Measurements from ENCODE around the gene AEBP2. TPM values are rescaled to one million over a fixed set of nuclear protein-coding genes. Genes with fewer than 3 reads are reported as not detected.
A peak's percentile ranks its signal among the peaks of the same experiment; 100 is the strongest.

AEBP2 gene
- total RNA-seq, 1 experiment from 2014 or later, result 12.3 TPM

DNA sequence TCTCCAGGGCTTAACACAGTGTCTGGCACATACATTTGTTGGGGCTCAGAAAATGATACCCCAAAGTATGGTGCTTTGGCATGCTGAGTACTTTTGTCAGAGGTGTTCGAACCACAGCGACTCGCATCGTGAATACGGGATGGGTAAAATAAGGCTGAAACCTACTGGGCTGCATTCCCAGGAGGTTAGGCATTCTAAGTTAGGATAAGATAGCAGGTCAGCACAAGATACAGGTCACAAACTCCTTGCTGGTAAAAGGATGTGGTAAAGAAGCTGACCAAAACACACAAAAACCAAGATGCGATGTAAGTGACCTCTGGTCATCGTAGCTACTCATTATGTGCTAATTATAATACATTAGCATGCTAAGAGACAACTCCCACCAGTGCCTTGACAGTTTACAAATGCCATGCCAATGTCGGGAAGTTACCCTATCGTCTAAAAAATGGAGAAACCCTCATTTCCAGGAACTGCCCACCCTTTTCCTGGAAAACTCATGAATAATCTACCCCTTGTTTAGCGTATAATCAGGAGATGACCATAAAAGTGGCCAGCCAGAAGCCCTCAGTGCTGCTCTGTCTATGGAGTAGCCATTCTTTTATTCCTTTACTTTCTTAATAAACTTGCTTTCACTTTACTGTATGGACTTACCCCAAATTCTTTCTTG lies 3.3 kb upstream of the AEBP2 start:
- Histone ChIP-seq H3K27me3 (ENCODE audit: control insufficient read depth, insufficient read depth, low read length) (no peaks in the 10 kb centered on the region), H3K4me3 (ENCODE audit: insufficient read depth, low read depth, low read length) (no peak overlapping the region)
- DNase-seq, result no peak

DNA sequence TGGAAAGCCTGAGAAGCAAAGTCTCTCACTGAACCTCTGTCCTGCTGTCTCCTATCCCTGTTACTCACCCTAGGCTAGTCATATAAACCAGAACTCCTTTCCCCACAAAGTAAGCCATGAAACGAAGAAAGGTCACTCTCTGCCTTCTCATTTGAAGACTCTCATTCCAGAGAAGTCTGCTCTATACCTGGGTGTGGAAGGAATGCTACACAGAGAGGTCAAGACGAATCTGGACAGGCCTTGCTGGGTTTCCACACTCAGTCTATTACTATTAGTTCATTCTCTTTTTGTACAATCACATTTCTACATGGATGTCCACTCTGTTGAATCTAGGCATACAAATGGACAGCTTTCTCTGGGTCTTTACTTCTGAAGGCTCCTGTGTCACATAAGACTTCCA lies 2.4 kb upstream of the AEBP2 start:
- Histone ChIP-seq H3K27me3 (ENCODE audit: control insufficient read depth, insufficient read depth, low read length) (no peaks in the 10 kb centered on the region), H3K4me3 (ENCODE audit: insufficient read depth, low read depth, low read length) (no peak overlapping the region), H3K36me3 (replicated peaks; ENCODE audit: control insufficient read depth, insufficient read depth, low read length) (no peaks in the 10 kb centered on the region)
- no peak for DNase-seq

More for the DNA sequence above, 3.3 kb upstream of the AEBP2 start:
- no peaks in the 10 kb centered on the region for H3K36me3 ChIP-seq (replicated peaks; ENCODE audit: control insufficient read depth, insufficient read depth, low read length)

DNA sequence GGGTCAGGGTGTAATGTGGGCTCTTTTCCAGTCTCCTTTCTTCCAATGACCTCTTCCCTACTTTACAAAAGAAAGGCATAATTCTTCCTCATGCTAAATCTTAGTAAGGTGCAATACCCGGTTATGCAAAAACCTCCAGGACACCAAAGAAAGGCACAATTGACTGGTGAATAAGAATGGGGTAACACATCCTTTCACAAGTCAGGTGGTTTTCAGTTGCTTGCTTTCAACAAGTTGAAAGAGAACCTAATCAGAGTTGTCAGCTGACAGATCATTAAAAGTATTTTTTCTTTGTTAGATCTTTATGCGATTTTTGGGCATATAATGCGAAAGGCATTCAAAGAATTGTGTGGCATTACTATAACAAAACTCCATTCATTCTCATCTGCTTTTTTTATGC lies 1.3 kb upstream of the AEBP2 start:
- DNase-seq, result peak; percentile 61
- no peaks in the 10 kb centered on the region for H3K27me3 ChIP-seq (ENCODE audit: control insufficient read depth, insufficient read depth, low read length)
- no peak overlapping the region for H3K4me3 ChIP-seq (ENCODE audit: insufficient read depth, low read depth, low read length)
- no peaks in the 10 kb centered on the region for H3K36me3 ChIP-seq (replicated peaks; ENCODE audit: control insufficient read depth, insufficient read depth, low read length)

DNA sequence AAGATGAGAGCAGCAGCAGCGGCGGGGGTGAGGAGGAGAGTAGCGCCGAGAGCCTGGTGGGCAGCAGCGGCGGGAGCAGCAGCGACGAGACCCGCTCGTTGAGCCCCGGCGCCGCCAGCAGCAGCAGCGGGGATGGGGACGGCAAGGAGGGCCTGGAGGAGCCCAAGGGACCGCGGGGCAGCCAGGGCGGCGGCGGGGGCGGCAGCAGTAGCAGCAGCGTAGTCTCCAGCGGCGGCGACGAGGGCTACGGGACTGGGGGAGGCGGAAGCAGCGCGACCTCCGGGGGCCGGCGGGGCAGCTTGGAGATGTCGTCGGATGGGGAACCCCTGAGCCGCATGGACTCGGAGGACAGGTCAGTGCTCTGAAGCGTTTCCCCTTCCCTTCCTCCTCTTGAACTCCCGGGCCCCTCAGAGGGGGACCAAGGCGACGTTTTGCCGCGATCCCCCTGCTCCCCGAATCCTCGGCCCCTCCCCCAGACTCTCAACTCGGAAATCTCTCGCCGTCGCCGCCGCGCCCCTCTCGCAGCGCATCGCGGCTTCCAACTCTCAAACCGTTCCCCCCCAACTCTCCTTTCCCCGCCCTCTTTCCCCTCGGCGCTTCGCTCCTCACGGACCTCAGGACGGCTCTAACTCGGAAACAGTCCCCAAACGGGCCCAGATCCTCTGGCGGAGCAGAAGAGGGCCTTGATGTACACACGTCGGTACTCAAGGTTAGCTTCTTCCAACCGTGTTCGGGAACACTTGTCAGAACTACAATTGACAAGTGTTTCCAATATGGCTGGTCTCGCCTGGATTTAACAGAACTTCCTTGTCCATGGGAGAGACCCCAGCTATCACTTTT lies 947 bp downstream of the AEBP2 start:
- H3K27me3 ChIP-seq (ENCODE audit: control insufficient read depth, insufficient read depth, low read length), result no peaks in the 10 kb centered on the region
- no peaks in the 10 kb centered on the region for H3K36me3 ChIP-seq (replicated peaks; ENCODE audit: control insufficient read depth, insufficient read depth, low read length)
- H3K4me3 ChIP-seq (ENCODE audit: insufficient read depth, low read depth, low read length), result peak overlapping the region; percentile 94
- DNase-seq, result peak; percentile 81

DNA sequence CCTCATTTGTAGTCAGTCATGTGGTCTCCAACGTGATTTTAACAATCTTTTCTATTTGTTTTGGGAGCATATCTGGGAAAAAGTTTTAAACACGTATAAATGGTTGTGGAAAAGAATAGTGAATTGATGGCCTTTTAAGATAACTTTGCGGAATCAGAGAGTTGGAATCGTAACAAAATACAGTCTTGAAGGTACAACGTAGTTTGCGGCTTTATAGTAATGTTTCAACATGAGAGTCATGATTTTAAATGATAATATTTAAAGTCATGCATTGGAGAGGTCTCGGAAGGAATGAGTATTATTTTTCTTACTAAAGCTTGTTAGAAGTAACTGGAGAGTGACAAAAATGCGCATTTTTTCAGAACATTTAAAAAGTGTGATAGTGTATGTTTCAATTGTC lies 1.6 kb downstream of the AEBP2 start:
- Histone ChIP-seq H3K27me3 (ENCODE audit: control insufficient read depth, insufficient read depth, low read length) (no peaks in the 10 kb centered on the region), H3K36me3 (replicated peaks; ENCODE audit: control insufficient read depth, insufficient read depth, low read length) (no peaks in the 10 kb centered on the region), H3K4me3 (ENCODE audit: insufficient read depth, low read depth, low read length) (peak overlapping the region; percentile 94)
- DNase-seq, result no peak

DNA sequence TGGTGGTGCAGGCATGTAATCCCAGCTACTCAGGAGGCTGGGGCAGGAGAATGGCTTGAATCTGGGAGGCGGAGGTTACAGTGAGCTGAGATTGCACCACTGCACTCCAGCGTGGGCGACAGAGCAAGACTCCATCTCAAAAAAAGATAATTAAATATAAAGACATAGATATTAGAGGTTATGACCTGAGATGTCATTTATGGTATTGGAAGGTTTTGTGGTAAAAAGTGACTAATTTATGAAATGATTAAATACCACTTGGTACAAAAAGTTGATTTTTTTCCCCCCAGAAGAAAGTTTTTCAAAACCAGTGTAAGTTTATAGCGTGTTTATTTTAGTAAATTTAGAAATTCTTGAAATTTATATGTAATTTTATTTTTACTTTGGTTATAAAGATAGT lies 4.3 kb downstream of the AEBP2 start:
- Histone ChIP-seq H3K4me3 (ENCODE audit: insufficient read depth, low read depth, low read length) (no peak overlapping the region), H3K27me3 (ENCODE audit: control insufficient read depth, insufficient read depth, low read length) (no peaks in the 10 kb centered on the region), H3K36me3 (replicated peaks; ENCODE audit: control insufficient read depth, insufficient read depth, low read length) (no peaks in the 10 kb centered on the region)
- no peak for DNase-seq

DNA sequence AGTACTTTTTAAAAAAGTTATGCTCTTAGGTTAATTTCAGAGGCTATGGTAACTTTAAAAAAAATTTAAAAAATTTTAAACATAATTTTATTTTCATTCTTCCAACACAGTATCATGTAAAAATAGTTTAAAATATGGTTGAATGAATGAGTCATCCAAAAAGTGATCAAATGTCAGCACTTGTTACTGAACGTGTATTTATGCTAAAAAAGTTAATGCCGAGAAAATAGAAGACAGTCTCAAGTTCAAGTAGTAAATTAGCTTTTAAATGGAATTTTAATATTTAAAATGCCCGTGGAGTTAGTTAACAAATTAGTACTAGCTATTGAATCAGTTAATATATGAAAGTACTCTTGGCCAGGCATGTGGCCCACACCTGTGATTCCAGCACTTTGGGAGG lies 4.8 kb downstream of the AEBP2 start:
- H3K36me3 ChIP-seq (replicated peaks; ENCODE audit: control insufficient read depth, insufficient read depth, low read length), result no peaks in the 10 kb centered on the region
- no peaks in the 10 kb centered on the region for H3K27me3 ChIP-seq (ENCODE audit: control insufficient read depth, insufficient read depth, low read length)
- H3K4me3 ChIP-seq (ENCODE audit: insufficient read depth, low read depth, low read length), result no peak overlapping the region
- no peak for DNase-seq

DNA sequence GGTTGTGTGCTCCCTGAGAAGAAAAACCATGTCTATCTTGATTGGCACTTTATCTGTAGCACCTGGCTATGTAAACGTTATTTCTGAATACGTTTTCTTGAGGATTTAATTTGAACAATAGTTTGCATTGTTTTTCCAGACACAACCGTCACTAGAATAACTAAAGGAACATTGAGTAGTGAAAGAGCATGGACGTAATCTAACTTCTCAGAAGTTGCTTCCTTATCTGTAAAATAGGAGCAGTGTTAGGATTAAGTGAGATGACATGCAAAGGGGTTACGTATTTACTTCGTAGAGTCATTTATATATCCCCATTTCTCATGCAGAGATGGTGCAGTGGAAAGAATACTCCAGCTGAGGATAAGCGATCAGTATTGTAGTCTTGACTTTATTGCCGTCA lies 8.1 kb downstream of the AEBP2 start:
- DNase-seq, result no peak
- H3K4me3 ChIP-seq (ENCODE audit: insufficient read depth, low read depth, low read length), result no peak overlapping the region
- no peaks in the 10 kb centered on the region for H3K36me3 ChIP-seq (replicated peaks; ENCODE audit: control insufficient read depth, insufficient read depth, low read length)
- no peaks in the 10 kb centered on the region for H3K27me3 ChIP-seq (ENCODE audit: control insufficient read depth, insufficient read depth, low read length)

DNA sequence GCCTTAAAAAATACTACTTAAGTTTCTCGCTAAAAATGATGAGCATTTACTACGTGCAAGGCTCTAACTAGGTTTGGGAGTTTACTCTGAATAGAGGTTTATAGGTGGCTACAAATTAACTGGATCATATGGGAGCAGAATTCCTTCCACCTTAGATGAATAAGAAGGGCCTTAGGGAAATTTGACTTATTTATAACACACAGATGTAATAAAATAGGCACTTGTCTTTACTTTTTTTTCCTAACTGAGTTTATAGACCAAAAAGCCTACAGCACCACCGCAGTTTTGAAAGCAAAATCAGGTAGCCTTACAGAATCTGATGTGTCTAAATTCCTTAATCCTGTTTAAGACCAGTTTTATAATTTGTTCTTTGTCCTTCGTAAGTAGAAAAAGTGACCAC lies 10.5 kb downstream of the AEBP2 start:
- no peak overlapping the region for H3K4me3 ChIP-seq (ENCODE audit: insufficient read depth, low read depth, low read length)
- H3K27me3 ChIP-seq (ENCODE audit: control insufficient read depth, insufficient read depth, low read length), result no peaks in the 10 kb centered on the region
- H3K36me3 ChIP-seq (replicated peaks; ENCODE audit: control insufficient read depth, insufficient read depth, low read length), result no peaks in the 10 kb centered on the region
- no peak for DNase-seq

DNA sequence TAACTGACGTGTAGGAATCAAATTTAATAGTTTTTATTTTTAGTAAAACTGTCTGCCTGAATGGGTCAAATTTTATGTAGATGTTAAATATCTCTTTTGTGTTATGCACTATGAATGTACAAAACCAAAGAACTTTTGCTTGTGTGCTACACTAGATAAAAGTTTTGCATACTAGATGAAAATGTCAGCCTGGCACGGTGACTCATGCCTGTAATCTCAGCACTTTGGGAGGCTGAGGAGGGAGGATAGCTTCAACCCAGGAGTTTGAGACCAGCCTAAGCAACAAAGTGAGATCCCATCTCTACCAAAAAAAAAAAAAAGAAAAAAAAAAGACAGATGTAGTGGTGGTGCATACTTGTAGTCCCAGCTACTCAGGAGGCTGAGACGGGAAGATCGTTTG lies 11.1 kb downstream of the AEBP2 start:
- no peak overlapping the region for H3K4me3 ChIP-seq (ENCODE audit: insufficient read depth, low read depth, low read length)
- DNase-seq, result no peak
- H3K36me3 ChIP-seq (replicated peaks; ENCODE audit: control insufficient read depth, insufficient read depth, low read length), result no peaks in the 10 kb centered on the region
- no peaks in the 10 kb centered on the region for H3K27me3 ChIP-seq (ENCODE audit: control insufficient read depth, insufficient read depth, low read length)

DNA sequence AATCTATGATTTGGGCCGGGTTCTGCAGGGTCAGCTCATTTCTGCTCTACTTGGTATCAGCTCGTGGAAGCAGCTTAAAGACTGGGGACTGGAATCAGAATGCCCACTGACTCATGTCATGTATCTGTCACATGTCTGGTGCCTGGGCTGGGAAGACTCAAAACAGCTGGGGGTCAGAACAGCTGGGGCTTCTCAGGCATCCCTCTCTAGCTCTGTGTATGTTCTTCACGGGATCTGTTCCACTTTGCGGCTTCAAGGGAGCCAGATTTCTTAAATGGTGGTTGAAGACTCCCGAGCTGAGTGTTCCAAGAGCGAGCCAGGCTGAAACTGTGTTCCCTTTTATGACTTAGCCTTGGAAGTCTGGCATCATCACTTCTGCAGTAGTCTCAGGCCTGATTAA lies 11.9 kb downstream of the AEBP2 start:
- no peak for DNase-seq
- H3K36me3 ChIP-seq (replicated peaks; ENCODE audit: control insufficient read depth, insufficient read depth, low read length), result no peaks in the 10 kb centered on the region
- no peaks in the 10 kb centered on the region for H3K27me3 ChIP-seq (ENCODE audit: control insufficient read depth, insufficient read depth, low read length)
- no peak overlapping the region for H3K4me3 ChIP-seq (ENCODE audit: insufficient read depth, low read depth, low read length)

DNA sequence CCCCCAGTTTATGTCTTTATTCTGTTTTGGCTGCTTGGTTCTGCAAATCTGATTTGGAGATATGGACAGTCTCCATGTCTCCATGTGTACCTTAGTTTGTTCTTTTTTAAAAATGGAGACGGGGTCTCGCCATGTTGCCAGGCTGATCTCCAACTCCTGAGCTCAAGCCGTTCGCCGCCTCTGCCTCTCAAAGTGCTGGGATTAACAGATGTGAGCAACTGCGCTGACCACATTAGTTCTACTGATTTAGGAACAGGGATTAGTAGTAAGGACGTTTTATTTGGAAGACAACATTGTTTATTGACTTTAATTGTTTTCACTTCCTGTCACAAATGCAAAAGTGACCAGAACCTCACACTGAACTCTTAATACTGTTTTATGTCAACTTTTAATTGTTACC lies 14.7 kb downstream of the AEBP2 start:
- no peak for DNase-seq
- H3K36me3 ChIP-seq (replicated peaks; ENCODE audit: control insufficient read depth, insufficient read depth, low read length), result 0 out of 2 replicates have a peak, but pooled peaks cover 3% of the 10 kb centered on the region
- no peaks in the 10 kb centered on the region for H3K27me3 ChIP-seq (ENCODE audit: control insufficient read depth, insufficient read depth, low read length)
- no peak overlapping the region for H3K4me3 ChIP-seq (ENCODE audit: insufficient read depth, low read depth, low read length)

DNA sequence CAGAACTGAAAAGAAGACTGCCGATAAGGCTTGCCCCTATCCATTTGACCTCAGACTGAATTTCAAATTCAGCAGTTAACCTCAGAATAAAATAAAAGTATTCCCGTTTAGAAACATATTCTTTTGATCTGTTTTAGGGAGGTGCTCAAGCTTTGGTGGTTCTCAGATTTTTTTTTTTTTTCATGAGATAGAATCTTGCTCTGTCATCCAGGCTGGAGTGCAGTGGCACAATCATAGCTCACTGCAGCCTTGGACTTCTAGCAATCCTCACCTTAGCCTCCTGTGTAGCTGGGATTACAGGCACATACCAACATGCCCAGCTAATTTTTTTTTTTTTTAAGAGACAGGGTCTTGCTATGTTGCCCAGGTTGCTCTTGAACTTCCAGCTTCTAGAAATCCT lies 15.5 kb downstream of the AEBP2 start:
- Histone ChIP-seq H3K27me3 (ENCODE audit: control insufficient read depth, insufficient read depth, low read length) (no peaks in the 10 kb centered on the region), H3K4me3 (ENCODE audit: insufficient read depth, low read depth, low read length) (no peak overlapping the region), H3K36me3 (replicated peaks; ENCODE audit: control insufficient read depth, insufficient read depth, low read length) (0 out of 2 replicates have a peak, but pooled peaks cover 3% of the 10 kb centered on the region)
- no peak for DNase-seq

DNA sequence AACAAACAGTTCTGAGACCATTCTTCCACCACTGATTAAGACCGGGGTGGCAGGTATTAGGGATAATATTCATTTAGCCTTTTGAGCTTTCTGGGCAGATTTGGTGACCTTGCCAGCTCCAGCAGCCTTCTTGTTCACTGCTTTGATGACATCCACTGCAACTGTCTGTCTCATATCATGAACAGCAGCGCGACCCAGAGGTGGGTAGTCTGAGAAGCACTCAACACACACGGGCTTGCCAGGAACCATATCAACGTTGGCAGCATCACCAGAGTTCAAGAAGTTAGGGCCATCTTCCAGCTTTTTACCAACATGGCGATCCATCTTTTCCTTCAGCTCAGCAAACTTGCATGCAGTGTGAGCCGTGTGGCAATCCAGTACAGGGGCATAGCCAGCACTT lies 16.9 kb downstream of the AEBP2 start:
- no peaks in the 10 kb centered on the region for H3K27me3 ChIP-seq (ENCODE audit: control insufficient read depth, insufficient read depth, low read length)
- 0 out of 2 replicates have a peak, but pooled peaks cover 3% of the 10 kb centered on the region for H3K36me3 ChIP-seq (replicated peaks; ENCODE audit: control insufficient read depth, insufficient read depth, low read length)
- DNase-seq, result no peak
- no peak overlapping the region for H3K4me3 ChIP-seq (ENCODE audit: insufficient read depth, low read depth, low read length)

DNA sequence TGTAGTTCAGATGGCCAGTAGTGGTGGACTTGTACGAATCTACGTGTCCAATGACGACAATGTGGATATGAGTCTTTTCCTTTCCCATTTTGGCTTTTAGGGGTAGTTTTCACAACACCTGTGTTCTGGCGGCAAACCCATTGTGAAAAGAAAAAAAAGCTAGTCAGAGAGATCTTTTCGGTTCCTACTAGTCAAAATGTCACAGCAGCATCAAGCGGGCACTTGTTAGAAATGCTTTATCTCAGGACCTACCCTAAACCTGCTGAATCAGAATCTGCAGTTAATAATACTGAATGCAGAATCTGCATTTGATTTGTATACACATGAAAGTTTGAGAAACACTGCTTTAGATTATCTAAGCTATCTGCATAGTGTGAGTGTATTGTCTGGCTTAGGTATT lies 18.3 kb downstream of the AEBP2 start:
- peaks cover 6% of the 10 kb centered on the region for H3K36me3 ChIP-seq (replicated peaks; ENCODE audit: control insufficient read depth, insufficient read depth, low read length)
- no peak for DNase-seq
- no peak overlapping the region for H3K4me3 ChIP-seq (ENCODE audit: insufficient read depth, low read depth, low read length)
- H3K27me3 ChIP-seq (ENCODE audit: control insufficient read depth, insufficient read depth, low read length), result no peaks in the 10 kb centered on the region
